Measurements from ENCODE around the gene ASPRV1. TPM values are rescaled to one million over a fixed set of nuclear protein-coding genes. Genes with fewer than 3 reads are reported as not detected.

The ASPRV1 gene
- total RNA-seq, 1 donor from 2014 or later = 1.3 TPM

Other genes starting within 250 kb of the ASPRV1 start
- 94.6 and 96.7 TPM in 2 replicates for gene ANXA4, start 219.5 kb downstream of the ASPRV1 start, total RNA-seq
- gene GMCL1, start 132.0 kb downstream of the ASPRV1 start, total RNA-seq = 32.4 and 34.8 TPM in 2 replicates
- 53.5 and 57.6 TPM in 2 replicates for gene SNRNP27, start 67.7 kb downstream of the ASPRV1 start, total RNA-seq
- gene MXD1, start 46.5 kb downstream of the ASPRV1 start, total RNA-seq = 16.0 and 18.9 TPM in 2 replicates
- 461 and 468 TPM in 2 replicates for gene PCBP1, start 125.8 kb upstream of the ASPRV1 start, total RNA-seq
- 22.2 and 27.8 TPM in 2 replicates for gene C2orf42, start 229.4 kb upstream of the ASPRV1 start, total RNA-seq

Measured in T-helper 2 cell treated with Interferon-gamma antibody and Interleukin-4, amounts not matched to agents 100 ng/mL and 5 ng/mL, for 36 hours (primary cell).